ENCODE data around the gene THTPA. TPM values are rescaled to one million over a fixed set of nuclear protein-coding genes. Genes with fewer than 3 reads are reported as not detected.

THTPA gene
- total RNA-seq, 4 donors from 2014 or later: 12.5 to 19.6 (median 16.7) TPM

DNA sequence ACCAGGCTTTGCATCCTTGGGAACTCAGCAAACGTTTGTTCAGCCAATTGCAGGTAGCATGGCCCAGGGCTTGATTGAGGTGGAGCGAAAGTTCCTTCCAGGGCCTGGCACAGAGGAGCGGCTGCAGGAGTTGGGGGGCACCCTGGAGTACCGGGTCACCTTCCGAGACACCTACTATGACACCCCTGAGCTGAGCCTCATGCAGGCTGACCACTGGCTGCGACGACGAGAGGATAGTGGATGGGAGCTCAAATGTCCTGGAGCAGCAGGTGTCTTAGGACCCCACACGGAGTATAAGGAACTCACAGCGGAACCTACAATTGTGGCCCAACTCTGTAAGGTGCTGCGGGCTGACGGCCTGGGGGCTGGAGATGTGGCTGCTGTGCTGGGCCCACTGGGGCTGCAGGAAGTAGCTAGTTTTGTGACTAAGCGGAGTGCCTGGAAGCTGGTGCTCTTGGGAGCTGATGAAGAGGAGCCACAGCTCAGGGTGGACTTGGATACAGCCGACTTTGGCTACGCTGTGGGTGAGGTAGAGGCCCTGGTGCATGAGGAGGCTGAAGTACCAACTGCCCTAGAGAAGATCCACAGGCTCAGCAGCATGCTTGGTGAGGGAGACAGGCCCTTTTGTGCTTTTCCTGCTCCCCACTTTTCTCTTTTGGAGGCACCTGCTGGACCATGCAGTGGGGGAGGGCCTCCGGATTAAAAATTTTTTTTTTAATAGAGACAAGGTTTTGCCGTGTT lies 799 bp downstream of the THTPA start:
- ATAC-seq (ENCODE audit: low FRiP score) (no peak), DNase-seq (ENCODE audit: low spot score) (no peak)
- TF ChIP-seq, protein P1, sequence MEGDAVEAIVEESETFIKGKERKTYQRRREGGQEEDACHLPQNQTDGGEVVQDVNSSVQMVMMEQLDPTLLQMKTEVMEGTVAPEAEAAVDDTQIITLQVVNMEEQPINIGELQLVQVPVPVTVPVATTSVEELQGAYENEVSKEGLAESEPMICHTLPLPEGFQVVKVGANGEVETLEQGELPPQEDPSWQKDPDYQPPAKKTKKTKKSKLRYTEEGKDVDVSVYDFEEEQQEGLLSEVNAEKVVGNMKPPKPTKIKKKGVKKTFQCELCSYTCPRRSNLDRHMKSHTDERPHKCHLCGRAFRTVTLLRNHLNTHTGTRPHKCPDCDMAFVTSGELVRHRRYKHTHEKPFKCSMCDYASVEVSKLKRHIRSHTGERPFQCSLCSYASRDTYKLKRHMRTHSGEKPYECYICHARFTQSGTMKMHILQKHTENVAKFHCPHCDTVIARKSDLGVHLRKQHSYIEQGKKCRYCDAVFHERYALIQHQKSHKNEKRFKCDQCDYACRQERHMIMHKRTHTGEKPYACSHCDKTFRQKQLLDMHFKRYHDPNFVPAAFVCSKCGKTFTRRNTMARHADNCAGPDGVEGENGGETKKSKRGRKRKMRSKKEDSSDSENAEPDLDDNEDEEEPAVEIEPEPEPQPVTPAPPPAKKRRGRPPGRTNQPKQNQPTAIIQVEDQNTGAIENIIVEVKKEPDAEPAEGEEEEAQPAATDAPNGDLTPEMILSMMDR (IDR thresholded peaks at IDR 0.05): no peak

- ATAC-seq (ENCODE audit: low FRiP score): no peak
Measured at GRCh38 chr14:23557521-23557920, 1.4 kb downstream of the THTPA start.

GRCh38 chr14:23557946-23558345 lies 1.9 kb downstream of the THTPA start:
- DNase-seq (ENCODE audit: low spot score) (no peak), ATAC-seq (ENCODE audit: low FRiP score) (no peak)
- TF ChIP-seq, protein P1 (IDR thresholded peaks at IDR 0.05): no peak

More at GRCh38 chr14:23557521-23557920, 1.4 kb downstream of the THTPA start:
- TF ChIP-seq, protein P1 (IDR thresholded peaks at IDR 0.05): no peak
- DNase-seq (ENCODE audit: low spot score): no peak

DNA sequence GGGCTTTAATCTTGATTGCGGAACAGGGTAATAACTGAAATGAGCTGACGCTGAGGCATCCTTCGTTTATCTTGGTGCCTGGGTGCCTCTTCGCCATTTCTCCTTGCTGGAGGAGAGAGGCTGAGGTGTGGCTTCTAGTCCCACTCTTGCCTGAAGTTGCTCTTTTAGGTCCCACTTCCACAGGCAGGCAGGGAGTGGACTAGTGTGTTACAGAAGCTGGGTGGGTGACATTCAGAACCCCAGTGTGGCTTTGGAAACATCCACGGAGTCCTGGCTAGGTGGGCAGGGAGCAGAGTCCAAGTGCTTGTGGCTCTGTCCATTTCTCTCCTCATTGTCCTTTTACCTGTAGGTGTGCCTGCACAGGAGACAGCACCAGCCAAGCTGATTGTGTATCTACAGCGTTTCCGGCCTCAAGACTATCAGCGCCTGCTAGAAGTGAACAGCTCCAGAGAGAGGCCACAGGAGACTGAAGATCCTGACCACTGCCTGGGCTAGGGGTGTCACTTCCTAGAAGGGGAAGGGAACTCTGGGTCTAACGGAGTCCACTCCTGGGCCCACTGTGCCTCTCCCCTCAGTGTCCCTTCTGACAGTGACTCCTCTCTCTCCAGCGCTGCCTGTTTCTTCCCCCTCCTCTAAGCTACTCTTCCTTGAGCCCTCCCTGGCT lies 2.4 kb downstream of the THTPA start:
- ATAC-seq (ENCODE audit: low FRiP score) (no peak), DNase-seq (ENCODE audit: low spot score) (no peak)
- TF ChIP-seq, protein P1 (IDR thresholded peaks at IDR 0.05): no peak

DNA sequence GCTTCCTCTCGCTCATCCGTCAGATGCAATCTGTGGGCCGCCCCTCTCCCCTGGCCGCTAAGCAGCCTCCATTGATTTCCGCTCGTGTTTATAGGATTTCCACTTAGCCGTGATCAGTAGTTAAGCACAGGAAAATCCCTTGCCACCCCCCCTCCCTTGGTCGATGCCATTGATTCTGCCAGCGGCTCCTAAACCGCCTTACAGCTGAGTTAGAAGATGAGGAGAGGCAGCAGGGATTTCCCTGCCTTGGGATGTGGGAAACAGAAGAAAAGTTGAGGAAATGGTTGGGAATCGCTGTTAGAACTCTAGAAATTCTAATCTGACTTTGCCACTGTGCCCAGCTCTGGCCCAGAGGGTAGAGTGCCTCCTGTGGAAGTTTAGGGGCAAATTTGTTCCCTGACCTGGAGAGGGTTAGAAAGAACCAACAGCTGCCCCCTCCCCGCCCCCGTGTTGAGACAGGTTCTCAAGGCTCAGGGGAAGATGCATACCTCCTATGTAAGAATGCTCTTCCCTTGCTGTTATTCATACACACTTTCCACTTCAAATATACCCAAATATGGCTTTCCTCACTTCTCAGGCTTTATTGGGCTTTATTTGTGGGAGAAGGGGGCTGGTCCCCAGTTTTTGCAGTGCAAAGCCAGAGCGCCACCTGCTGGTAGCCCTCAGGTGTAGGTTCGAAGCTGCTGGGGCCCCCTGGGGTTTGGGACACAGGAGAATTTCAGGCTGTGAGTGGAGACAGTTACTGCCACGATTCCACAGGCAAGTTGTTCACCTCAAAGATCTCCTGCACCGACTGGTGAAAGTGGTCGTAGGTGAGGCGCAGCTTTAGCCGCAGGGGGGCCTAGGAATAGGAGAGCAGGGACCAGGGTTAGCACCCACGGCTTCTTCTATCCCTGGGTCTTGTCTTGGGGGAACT lies 3.2 kb downstream of the THTPA start:
- peak; percentile 51 for DNase-seq (ENCODE audit: low spot score)

DNA sequence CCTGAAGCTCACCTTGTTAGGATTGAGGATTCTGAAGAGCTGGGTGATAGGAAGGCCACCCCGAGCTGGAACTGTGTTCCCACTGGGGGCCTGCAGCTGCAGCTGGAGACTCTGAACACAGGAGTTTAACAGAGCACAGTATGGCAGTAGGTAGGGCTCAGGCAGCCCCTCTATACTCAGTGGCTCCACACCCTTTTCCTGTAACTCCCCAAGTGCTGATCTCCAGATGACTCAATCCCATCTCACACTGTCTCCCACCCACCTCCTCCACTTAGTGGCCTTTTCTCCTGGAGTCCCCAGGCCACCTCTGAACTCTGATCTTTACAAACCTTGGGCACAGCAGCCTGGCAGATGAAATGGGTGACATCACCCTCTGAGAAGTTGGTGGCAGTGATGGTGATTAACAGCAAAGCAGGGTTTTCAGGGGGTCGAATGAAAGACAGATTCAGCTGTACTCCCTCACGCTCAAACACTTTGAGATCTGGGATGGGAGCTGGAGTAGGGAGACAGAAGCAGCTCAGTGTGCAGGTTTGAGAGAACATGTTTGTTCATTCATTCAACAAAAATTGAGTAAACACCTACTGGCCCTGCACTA lies 4.0 kb downstream of the THTPA start:
- TF ChIP-seq, protein P1 (IDR thresholded peaks at IDR 0.05): no peak
- no peak for ATAC-seq (ENCODE audit: low FRiP score)
- no peak for DNase-seq (ENCODE audit: low spot score)

More for the DNA sequence above, 3.2 kb downstream of the THTPA start:
- TF ChIP-seq, protein P1 (IDR thresholded peaks at IDR 0.05): peak in 1 of 3 donors; percentile 66
- ATAC-seq (ENCODE audit: low FRiP score): no peak
